CD4-positive, alpha-beta T cell treated with Interleukin-6 at 100 ng/mL for 8 hours (primary cell): ENCODE data around the gene VPREB3.
"Not testable (repeated sequence)": the region's sequence is repeated elsewhere in the genome, so short reads cannot be mapped to it uniquely, and the experiment has no call there.

ENCODE experiments used
- DNase-seq: peaks from one replicate; pipeline ENCODE4 v3.0.0-alpha.2; 2020; ENCODE audit warnings: mixed read lengths, low spot score

The VPREB3 gene

DNA sequence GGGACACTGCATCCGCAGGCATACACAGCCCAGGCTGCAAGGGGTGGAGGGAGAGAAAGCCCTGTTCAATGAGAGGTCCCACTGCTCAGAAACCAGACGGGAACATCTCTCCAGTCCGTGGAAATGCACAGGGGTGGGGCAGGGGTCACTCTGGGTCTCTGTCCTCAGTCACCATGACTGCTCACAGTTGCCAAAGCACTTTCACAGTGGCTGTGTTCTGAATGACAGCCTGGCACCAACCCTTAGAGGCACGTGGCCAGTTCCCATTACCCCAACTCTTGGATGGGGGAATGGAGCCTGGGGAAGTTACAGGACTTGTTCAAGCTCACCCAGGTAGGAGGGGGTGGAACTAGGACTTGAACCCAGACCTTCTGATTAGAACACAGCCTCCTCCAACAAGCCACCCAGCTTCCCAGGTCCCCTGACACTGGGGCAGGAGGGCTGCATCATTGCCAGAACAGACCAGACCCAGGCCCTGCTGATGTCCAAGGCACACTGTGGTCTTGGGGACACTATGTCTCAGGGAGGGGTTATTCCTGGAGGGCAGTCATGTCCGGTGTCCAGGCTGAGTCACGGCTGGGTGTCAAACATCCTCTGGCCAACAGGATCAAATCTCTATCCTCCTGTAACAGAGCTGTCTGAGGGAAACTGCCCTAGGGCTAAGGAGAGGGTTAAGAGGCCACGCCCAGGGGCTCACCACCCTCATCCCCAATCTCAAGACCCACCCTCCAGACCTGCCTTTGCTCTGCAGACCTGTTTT, 11.5 kb downstream of the VPREB3 start:
- DNase-seq: no peak

DNA sequence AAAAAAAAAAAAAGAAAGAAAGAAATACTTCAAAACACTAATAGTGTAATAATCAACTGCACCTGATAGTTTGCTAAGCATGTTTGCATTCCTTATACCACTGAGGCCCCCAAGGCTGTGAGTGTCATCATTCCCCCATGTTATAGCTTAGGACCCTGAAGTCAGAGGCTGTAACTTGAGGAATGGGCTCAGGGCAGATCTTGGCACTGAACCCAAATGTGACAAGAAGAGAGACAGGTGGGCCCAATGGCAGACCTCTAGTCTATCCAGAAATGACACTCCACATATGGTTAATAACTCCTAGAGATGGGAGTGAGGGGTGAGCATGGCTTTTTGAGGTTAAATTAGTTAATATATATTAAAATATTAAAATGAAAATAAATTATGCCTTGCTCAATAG, 16.5 kb downstream of the VPREB3 start:
- no peak for DNase-seq

DNA sequence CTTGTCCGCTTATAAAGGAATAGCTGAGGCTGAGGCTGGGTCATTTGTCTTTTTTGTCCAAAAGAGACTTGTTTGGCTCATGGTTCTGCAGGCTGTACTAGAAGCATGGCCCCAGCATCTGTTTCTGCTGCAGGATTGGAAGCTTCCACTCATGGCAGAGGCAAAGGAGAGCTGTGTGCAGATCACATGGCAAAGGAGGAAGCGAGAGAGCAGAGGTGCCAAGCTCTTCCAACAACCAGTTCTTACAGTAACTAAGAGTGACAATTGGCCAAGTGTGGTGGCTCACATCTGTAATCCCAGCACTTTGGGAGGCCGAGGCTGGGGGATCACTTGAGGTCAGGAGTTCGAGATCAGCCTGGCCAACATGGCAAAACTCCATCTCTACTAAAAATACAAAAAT, 26.1 kb downstream of the VPREB3 start:
- DNase-seq: not testable (repeated sequence)

DNA sequence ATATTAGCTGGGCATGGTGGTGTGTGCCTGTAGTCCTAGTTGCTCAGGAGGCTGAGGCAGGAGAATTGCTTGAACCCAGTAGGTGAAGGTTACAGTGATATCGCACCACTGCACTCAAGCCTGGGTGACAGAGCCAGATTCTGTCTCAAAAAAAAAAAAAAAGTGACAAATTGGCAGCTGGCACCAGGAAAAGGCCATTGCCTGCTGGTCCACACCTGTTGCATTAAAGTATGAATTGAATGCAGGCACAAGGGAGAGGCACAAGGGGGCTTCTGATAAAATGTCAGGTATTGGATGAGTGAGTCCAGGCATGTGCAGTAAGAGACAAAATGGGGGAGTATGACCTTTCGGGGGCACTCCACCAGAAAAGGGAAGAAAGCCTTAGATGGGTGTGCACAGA, 31.5 kb downstream of the VPREB3 start:
- DNase-seq: no peak

DNA sequence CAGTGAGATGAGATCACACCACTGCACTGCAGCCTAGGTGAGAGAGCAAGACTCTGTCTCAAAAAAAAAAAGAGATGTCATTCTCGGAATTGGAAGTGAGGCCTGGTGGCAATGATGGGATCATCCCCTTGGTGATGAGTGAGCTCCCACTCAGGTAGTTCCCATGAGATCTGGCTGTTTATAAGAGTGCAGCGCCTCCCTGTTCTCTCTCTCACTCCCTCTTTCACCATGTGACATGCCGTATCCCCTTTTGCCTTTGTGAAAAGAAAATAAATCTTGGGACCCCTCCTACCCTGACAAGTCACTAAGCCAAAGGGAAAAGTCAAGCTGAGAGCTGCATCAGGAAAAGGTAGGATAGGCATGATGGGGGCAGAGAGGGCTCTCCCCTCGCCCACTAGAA, 32.1 kb downstream of the VPREB3 start:
- no peak for DNase-seq

- DNase-seq: no peak
These were observed 33.4 kb downstream of the VPREB3 start for GRCh38 chr22:23720855-23721254.

DNA sequence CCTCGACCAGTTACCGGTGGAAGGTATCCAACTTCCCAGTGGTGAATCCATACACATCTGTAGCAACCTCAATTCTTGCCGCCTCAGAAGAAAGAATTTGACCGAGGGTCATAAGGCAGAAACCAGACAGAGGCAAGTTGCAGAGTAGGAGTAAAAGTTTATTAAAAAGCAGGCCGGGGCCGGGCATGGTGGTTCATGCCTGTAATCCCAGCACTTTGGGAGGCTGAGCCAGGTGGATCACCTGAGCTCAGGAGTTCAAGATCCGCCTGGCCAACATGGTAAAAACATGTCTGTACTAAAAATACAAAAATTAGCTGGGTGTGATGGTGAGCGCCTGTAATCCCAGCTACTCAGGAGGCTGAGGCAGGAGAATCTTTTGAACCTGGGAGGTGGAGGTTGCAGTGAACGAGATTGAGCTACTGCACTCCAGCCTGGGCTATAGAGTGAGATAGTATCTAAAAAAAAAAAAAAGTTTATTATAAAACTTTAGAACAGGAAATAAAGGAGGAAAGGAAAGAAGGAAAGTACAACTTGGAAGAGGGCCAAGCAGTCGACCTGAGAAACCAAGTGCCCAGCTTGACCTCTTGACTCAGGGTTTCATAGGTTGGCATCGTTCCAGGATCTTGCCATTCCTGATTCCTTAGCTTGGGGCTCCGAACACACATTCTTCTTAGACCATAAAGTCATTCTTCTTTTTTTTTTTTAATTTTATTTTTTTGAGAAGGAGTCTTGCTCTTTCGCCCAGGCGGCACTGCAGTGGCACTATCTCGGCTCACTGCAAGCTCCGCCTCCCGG, 35.7 kb downstream of the VPREB3 start:
- DNase-seq: no peak

DNA sequence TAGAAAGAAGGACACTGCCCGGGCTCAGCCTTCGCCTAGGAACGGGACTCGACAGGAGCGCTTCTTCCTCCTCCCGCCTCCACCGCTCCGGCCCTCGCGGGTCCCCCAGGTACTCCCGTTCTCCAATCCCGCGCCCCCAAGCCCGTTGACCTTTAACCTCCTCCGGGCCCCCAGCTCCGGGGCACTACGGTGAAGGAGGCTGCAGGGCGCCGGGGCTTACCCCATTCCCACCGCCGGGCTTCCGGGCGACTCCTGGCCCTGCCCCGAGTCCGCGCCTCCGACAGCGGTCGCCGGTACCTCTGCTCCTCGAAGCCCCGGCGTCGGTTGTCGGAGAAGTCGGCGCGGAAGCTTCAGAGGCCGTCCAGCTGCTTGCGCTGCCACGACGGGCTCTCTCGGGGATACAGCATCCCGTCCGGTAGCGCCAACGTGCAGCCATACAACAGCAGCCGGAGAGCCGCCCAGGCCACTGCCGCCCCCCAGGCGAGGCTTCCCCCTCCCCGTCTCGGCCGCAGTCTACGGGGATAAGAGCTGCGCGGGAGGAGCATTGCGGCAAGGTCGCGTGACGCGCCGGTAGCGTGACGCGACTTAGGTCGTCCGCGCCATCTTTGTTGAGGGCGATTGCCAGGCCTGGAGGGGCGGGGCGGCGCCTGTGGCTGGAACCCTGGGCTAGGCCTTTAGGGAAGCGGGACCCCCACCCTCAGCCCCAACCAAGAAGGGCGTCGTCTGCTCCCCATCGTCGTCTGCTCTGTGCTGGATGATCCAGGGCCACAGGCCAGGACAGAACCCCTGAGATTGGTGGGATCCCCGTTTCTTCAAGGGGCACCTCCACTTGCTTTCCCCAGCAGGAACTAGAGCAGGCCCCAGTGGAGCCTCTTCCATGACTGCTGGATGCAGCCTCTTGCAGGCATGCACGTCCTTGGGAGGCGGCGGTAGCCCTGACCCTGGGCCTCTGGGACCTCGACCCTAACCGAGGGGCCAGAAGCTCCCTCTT, 37.1 kb downstream of the VPREB3 start:
- DNase-seq: peak; percentile 78

GRCh38 chr22:23715806-23716375, 38.3 kb downstream of the VPREB3 start:
- DNase-seq: no peak

GRCh38 chr22:23714596-23715578, 39.3 kb downstream of the VPREB3 start:
- DNase-seq: no peak

GRCh38 chr22:23713696-23714595, 40.3 kb downstream of the VPREB3 start:
- DNase-seq: no peak

DNA sequence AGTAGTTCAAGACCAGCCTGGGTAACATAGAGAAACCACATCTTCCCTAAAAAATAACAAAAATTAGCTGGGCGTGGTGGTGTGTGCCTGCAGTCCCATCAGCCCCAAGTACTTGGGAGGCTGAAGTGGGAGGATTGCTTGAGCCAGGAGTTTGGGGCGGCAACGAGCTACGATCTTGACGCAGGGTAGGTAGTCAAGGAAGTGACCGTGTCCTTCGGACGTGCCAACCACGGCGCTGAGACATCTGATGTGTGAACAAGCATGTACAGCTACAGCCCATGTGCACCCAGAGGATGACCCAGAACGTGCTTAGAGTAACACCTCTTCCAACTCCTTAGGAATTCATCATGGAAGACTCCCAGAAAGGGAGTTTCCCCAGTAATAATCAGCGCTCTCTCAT, 42.0 kb downstream of the VPREB3 start:
- DNase-seq: no peak

DNA sequence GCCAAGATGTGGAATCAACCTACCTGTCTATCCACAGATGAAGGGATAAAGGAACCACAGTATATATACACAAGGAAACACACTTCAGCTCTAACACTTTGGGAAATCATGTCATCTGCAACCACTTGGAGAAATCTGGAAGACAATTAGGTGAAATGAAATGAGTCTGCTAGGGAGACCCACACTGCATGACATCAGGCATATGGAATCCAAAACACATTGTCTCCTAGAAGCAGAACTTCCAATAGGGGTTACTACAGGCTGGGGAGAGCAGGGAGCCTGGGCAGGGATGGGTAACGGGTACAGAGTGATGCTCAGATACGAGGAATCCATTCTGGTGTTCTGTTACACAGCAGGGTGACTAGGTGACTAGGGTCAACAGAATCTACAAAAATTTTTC, 45.1 kb downstream of the VPREB3 start:
- no peak for DNase-seq

DNA sequence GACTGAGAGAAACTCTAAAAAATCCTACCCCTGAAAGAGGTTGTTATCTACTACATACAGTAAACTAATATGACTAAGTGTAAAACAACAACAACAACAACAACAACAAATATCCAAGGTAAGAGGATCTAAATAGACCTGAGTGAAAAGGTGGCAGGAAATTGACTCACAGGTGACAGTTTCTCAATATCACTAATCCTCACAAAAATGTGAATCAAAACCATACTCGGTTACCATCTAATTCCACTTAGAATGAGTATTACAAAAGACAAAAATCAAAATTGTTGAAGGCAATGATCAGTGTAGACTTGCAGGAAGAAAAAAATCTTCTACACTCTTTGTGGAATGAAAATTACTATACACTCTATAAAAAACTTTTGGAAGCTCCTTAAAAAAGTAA, 46.0 kb downstream of the VPREB3 start:
- DNase-seq: no peak

DNA sequence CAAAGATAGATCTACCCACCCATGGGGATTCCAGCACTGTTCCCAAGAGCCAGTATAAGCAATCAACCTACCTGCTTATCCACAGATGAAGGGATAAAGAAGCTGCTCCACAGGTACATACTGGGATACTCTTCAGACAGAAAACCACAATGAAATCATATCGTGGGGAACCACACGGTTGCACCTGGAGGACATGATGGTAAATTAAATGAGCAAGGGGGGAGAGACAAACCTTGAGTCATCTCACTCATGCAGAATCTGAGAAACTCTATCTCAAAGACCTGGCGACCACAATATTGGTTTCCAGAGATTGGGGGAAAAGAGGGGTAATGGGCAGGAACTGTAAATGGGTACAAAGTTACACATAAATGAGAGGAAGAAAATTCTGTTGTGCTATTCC, 48.9 kb downstream of the VPREB3 start:
- DNase-seq: no peak

GRCh38 chr22:23704829-23705228, 49.4 kb downstream of the VPREB3 start:
- DNase-seq: no peak

DNA sequence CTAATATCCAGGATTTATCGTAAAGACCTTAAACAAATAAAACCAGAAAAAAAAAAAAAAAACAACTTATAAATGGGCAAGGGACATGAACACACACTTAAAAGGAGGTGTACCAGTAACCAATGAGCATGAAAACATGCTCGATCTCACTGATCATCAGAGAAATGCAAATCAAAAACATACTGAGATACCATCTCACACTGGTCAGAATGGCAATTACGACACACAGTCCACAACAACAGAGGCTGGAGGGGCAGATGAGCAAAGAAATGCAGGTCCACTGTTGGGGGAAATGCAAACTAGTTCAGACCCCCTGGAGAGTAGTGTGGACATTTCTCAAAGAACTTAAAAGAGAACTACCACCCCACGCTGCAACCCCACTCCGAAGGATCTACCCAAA, 50.2 kb downstream of the VPREB3 start:
- DNase-seq: no peak
